Hepatic stellate cell (primary cell): ENCODE data around the gene RFC4.
A peak's percentile ranks its signal among the peaks of the same experiment; 100 is the strongest.
"Not testable (repeated sequence)": the region's sequence is repeated elsewhere in the genome, so short reads cannot be mapped to it uniquely, and the experiment has no call there.

Source experiments
- DNase-seq: peaks from one replicate; pipeline ENCODE4 v3.0.0; 2011; ENCODE audit warnings: low spot score

RFC4 gene

DNA sequence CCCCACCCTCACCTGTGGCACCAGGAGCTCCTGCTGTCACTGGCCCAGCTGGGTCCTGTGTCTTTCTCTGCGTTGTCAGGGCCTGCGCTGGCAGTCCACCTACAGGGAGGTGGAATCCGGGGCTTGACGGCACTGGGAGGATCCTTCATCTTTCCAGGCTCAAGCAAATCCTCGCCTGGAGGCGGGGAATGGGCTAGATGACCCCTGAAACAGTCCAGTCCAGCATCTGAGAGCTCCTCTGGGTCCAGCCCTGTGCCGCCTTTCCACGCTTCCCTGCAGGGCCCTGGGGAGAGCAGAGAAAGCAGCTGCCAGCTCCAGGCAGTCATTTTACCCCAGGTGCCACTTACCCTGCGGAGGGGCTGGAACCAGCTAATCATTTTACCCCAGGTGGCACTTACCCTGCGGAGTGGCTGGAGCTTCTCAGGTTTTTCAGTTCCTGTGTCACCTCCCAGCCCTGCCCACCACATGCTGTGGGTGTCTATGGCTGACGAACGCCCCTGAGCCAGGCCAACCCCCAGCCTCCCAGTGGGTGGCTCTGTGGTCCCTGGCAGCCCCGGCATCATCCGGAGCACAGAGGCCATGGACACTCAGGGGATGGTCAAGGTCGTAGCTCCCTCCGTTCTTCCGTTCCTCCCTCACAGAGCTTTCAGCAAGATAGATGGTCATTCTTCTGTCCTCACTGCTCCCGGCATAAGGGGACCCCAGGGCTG, 18.3 kb upstream of the RFC4 start:
- no peak for DNase-seq

DNA sequence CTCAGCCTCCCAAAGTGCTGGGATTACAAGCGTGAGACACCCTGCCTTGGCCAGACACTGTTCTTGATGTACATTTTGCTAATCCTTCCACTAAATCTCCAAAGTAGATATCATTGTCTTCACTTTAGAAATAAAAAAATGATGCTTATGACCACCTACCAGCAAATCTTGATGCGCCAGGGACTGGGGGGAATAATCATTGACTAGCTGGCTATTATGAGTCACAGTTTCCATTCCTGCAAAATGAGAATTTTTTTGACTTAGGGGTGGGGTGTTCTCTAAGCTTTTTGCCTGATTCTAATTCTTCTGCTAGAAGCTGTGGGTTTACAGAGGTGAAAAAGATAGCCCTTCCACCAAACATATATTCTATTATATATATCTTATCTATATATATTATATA, 17.1 kb upstream of the RFC4 start:
- DNase-seq = no peak

DNA sequence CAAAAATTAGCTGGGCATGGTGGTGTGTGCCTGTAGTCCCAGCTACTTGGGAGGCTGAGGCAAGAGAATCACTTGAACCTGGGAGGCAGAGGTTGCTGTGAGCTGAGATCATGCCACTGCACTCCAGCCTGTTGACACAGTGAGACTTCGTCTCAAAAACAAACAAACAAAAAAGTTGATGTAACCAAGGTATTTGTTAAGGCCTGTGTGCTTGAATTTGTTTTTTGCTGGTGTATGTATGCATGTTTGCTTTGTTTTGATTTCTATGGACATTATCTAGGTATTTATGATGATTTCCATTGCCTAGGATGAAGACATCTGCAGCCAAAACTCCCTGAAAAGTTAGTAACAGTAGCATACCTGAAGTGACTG, 16.1 kb upstream of the RFC4 start:
- not testable (repeated sequence) for DNase-seq

- DNase-seq = peak; percentile 90
These were observed 15.4 kb upstream of the RFC4 start for GRCh38 chr3:186821429-186822387.

DNA sequence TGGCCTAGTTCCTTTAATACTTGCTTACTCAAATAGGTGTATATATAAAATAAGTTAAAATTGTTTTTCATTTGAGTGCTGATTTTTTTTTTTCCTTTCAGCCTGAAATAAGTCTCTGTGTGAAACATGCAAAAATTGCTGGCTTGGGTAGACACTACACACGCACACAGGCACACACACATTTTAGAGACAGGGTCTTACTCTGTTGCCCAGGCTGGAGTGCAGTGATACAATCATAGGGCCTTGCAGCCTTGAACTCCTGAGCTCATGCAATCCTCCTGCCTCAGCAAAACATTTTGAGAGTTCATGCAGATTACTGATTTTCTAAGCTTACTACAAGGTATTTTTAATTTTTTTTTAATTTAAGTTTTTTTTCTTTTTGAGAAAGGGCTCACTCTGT, 12.7 kb upstream of the RFC4 start:
- no peak for DNase-seq

DNA sequence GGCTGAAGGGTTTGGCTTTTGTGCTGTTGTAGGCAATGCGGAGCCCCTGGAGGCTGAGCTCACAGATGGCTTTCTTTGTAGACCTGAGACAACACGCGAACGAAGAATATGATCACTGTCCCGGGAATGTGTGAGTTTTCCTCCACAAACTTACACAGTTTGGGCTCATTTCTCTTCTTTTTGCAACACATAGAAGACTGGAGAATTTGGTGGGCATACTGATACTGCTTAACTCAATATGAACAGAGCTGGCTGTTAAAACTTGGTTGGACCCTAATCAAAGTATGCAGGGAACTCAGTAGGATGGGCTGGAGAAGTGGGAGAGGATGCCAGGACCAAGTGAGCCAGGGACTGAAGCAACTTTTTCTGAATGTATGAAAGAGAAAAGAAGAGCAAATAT, 12.2 kb upstream of the RFC4 start:
- DNase-seq = no peak

DNA sequence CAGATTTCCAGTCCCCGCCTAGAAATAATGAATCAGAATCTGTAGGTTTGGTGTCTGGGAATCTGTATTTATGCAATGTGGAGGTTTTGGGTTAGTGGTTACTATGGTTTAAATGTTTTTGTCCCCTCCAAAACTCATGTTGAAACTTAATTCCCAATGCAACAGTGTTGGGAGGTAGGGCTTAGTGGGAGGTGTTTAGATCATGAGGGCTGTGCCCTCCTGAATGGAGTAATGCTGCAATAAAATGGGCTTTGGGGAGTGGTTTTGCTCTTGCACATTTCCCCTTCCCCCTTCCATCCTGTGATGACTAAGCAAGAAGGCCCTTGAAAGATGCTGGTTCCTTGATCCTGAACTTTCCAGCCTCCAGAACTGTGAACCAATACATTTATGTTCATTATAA, 9.2 kb upstream of the RFC4 start:
- peak; percentile 60 for DNase-seq

GRCh38 chr3:186814100-186814499, 7.8 kb upstream of the RFC4 start:
- no peak for DNase-seq

DNA sequence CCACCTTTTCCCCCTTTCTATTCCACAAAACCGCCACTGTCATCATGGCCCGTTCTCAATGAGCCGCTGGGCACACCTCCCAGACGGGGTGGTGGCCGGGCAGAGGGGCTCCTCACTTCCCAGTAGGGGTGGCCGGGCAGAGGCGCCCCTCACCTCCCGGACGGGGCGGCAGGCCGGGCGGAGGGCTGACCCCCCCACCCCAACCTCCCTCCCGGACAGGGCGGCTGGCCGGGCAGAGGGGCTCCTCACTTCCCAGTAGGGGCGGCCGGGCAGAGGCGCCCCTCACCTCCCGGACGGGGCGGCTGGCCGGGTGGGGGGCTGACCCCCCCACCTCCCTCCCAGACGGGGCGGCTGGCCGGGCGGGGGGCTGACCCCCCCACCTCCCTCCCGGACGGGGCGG, 5.0 kb upstream of the RFC4 start:
- not testable (repeated sequence) for DNase-seq

DNA sequence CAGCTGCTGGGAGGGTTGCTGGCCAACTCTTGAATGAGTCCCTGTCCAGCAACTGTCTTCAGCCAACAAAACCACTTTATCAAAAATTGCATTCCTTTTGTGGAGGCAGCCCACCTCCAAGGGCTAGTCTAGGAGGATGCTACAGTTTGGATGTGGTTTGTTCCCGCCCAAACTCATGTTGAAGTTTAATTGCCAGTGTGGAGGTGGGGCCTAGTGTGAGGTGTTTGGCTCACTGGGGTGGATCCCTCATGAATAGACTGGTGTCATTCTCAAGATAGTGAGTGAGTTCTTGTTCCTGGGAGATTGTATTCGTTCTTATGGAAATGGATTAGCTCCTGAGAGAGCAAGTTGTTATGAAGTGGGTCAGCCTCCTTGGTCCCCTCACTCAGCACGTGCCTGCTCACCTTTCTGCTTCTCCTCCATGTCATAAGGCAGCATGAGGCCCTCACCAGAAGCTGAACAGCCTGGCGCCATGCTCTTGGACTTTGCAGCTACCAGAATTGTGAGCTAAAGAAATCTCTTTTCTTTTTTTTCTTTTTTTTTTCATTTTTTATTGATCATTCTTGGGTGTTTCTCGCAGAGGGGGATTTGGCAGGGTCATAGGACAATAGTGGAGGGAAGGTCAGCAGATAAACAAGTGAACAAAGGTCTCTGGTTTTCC, 4.2 kb upstream of the RFC4 start:
- no peak for DNase-seq

DNA sequence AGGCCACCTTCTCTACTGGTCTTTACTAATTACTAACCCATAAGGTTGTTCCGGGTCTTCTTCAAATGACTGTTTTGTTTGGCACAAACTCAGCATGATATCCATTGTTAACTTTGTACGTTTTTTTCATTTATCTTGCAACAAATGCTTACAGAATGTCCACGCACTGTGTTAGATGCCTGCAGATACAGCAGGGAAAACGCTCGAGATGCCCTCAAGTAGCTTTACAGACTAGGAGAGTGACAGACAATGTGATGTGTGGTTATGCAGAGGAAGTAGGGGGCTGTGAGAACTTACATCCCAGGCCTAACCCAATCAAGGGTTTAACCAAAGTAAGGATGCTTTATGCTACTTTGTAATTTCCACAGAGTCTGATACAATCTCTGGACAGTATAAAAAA, 949 bp upstream of the RFC4 start:
- no peak for DNase-seq

DNA sequence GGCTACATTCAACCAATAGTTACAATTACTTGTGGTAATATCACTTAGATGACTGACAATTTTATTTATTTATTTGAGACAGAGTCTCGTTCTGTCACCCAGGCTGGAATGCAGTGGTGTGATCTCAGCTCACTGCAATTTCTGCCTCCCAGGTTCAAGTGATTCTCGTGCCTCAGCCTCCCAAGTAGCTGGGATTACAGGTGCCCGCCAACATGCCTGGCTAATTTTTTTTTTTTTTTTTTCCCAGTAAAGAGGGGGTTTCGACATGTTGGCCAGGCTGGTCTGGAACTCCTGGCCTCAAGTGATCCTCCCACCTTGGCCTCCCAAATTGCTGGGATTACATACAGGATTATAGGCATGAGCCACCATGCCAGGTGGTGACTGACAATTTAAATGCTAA, 2.8 kb downstream of the RFC4 start:
- DNase-seq = not testable (repeated sequence)

- no peak for DNase-seq
These were observed 3.6 kb downstream of the RFC4 start for GRCh38 chr3:186802701-186803100.

- no peak for DNase-seq
These were observed 6.0 kb downstream of the RFC4 start for GRCh38 chr3:186800285-186800684.

DNA sequence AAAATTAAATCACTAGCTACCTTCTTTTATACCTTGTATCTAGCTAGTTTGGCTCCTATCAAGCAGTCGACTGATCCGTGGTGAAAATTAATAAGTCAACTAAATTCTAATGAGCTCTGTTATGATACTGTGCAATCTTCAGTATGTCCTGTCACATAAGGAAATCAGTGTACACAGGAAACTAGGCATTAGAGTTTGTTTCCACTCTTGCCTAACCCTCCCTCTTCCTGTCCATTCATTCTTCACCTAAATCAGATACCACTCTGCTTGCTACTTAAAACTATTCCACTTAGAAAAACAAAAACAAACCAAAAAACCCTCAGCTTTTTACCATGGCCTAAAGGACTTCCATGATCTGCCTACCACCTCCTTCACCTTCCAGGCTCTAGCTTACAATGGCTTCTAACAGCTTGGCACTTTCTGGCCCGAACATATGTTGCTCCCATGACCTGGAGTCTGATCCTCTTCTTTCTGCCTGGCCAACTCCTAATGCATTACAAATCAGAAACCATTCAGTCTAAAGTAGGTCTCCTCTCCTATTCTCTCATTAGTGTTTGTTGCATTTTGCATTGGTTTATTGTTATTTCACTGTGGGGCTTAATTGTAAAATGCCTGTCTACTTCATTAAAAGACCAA, 7.9 kb downstream of the RFC4 start:
- DNase-seq = no peak

GRCh38 chr3:186790261-186790981, 15.9 kb downstream of the RFC4 start:
- DNase-seq = no peak

- no peak for DNase-seq
These were observed 16.6 kb downstream of the RFC4 start for GRCh38 chr3:186789554-186790260.

DNA sequence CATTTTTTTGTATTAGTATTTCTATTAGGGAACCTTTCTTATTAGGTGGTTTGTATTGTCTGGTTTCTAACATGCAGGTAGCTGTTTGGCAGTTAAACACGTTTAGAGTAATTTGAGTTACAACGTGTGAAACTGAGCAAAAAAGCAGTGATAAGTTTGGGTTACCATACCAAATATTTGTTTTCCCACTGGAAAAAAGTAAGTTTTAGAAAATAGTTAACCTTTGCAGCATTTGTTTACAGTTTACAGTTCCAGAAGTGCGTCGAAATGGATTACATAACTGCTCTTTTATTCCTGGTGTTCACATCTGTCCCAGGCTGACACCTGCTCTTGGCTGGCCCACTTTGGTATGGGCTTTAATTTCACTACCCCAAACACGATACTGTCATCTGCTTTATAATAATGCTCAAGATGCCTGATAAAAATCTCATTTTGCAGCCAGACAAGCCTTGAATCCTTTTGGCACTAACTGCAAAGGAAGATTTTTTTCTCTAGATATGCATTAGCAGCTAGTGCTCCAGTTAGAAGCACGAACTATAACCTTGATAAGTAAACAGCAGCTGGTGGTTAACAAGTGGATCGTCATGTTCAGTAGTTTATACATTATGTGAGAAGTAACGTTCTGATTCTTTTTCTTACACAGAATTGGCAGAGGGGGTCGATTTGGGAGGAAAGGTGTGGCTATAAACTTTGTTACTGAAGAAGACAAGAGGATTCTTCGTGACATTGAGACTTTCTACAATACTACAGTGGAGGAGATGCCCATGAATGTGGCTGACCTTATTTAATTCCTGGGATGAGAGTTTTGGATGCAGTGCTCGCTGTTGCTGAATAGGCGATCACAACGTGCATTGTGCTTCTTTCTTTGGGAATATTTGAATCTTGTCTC, 17.6 kb downstream of the RFC4 start:
- no peak for DNase-seq

GRCh38 chr3:186787642-186788481, 18.4 kb downstream of the RFC4 start:
- no peak for DNase-seq
